Aorta (tissue), 5 donors: ENCODE measurements around the gene ABCA8. TPM values are rescaled to one million over a fixed set of nuclear protein-coding genes. Genes with fewer than 3 reads are reported as not detected.
"Not testable (repeated sequence)": the region's sequence is repeated elsewhere in the genome, so short reads cannot be mapped to it uniquely, and the experiment has no call there.

Experiments used
- ATAC-seq: fragments of 200-7000 bp; cut with Tn5 transposase; one replicate; pipeline ENCODE4 v1.9.1; 2022; ENCODE audit warnings: moderate library complexity; ENCODE audit not compliant: low FRiP score
- DNase-seq, 2 donors: peaks; one replicate each; pipeline ENCODE4 v3.0.0-alpha.2; 2020
- H3K27ac ChIP-seq, 2 donors: one replicate each; pipeline ENCODE4 v1.5.1; 2013; ENCODE audit warnings: low read length in 2 of 2, mild to moderate bottlenecking in 2 of 2, moderate library complexity in 2 of 2, control low read depth in 1 of 2, inconsistent platforms in 1 of 2, low read depth in 1 of 2
- H3K27me3 ChIP-seq, 2 donors: one replicate each; pipeline ENCODE4 v1.6.1; 2013; ENCODE audit warnings: control low read depth in 1 of 2, low read length in 1 of 2, mild to moderate bottlenecking in 1 of 2, moderate library complexity in 1 of 2; ENCODE audit not compliant: insufficient read depth in 2 of 2, control insufficient read depth in 1 of 2
- H3K36me3 ChIP-seq, 2 donors: one replicate each; pipeline ENCODE4 v1.6.1; 2013; ENCODE audit warnings: control low read depth in 1 of 2, low read length in 1 of 2, mild to moderate bottlenecking in 1 of 2; ENCODE audit not compliant: insufficient read depth in 2 of 2, control insufficient read depth in 1 of 2
- H3K4me1 ChIP-seq, 2 donors: one replicate each; pipeline ENCODE4 v1.6.1; 2013; ENCODE audit warnings: low read length in 2 of 2, control low read depth in 1 of 2, mild to moderate bottlenecking in 1 of 2, moderate library complexity in 1 of 2; ENCODE audit not compliant: insufficient read depth in 2 of 2, control insufficient read depth in 1 of 2
- H3K4me3 ChIP-seq, 2 donors: one replicate each; pipeline ENCODE4 v1.5.1; 2013; ENCODE audit warnings: low read length in 2 of 2, control low read depth in 1 of 2, mild to moderate bottlenecking in 1 of 2
- H3K9me3 ChIP-seq: one replicate; pipeline ENCODE4 v1.6.1; 2013; ENCODE audit warnings: mild to moderate bottlenecking, low read length; ENCODE audit not compliant: control insufficient read depth
- WGBS, 2 donors: extraction: QIAGEN DNeasy Blood & Tissue Kit; methylation state at CpG; one replicate each; pipeline ENCODE4 v1.1.7; 2013; 5-methylcytosine and 5-hydroxymethylcytosine counted together
- intact Hi-C, 2 donors: fragments of 100-400 bp; cut with DNase I; formaldehyde crosslinking; loops; one replicate each; pipeline versions ENCODE4 v1.14.2 to v1.15.0; 2022
- long read RNA-seq, 2 donors: library from polyadenylated mRNA; unstranded; transcript quantifications; one replicate each; pipeline ENCODE4 v2.0.0, GENCODE V29; 2020 to 2021
- polyA plus RNA-seq, 2 donors: library from polyadenylated mRNA; stranded (reverse); fragments of 200-250 nt; gene quantifications; one replicate each; pipeline ENCODE4 v1.2.3, GENCODE V29; 2013
- total RNA-seq, 2 donors: library from RNA; stranded (reverse); fragmentation: NEBNext Ultra II Directional; extraction: Animal tissue kit (Norgen Biotek cat#: 25700); gene quantifications; one replicate each; pipeline ENCODE4 v1.2.1, GENCODE V29; 2021
- donor health status: healthy with polysubstance abuse.
- donor health status: Bipolar disorder and iron deficiency.
- donor health status: DM: no; HTN: no; CAD: no.
- donor health status: DM: no; HTN: no; CAD: no.
- donor health status: DM: yes; HTN: yes; CAD: no.

Gene ABCA8, protein sequence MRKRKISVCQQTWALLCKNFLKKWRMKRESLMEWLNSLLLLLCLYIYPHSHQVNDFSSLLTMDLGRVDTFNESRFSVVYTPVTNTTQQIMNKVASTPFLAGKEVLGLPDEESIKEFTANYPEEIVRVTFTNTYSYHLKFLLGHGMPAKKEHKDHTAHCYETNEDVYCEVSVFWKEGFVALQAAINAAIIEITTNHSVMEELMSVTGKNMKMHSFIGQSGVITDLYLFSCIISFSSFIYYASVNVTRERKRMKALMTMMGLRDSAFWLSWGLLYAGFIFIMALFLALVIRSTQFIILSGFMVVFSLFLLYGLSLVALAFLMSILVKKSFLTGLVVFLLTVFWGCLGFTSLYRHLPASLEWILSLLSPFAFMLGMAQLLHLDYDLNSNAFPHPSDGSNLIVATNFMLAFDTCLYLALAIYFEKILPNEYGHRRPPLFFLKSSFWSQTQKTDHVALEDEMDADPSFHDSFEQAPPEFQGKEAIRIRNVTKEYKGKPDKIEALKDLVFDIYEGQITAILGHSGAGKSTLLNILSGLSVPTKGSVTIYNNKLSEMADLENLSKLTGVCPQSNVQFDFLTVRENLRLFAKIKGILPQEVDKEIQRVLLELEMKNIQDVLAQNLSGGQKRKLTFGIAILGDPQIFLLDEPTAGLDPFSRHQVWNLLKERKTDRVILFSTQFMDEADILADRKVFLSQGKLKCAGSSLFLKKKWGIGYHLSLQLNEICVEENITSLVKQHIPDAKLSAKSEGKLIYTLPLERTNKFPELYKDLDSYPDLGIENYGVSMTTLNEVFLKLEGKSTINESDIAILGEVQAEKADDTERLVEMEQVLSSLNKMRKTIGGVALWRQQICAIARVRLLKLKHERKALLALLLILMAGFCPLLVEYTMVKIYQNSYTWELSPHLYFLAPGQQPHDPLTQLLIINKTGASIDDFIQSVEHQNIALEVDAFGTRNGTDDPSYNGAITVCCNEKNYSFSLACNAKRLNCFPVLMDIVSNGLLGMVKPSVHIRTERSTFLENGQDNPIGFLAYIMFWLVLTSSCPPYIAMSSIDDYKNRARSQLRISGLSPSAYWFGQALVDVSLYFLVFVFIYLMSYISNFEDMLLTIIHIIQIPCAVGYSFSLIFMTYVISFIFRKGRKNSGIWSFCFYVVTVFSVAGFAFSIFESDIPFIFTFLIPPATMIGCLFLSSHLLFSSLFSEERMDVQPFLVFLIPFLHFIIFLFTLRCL (N-terminal part only)
- total RNA-seq (100 to 1,000 TPM in 1 of 2 donors, 10 to 100 TPM in 1; 50.8 to 292 TPM), polyA plus RNA-seq (10 to 100 TPM in 1 of 2 donors, under 1 TPM in 1; 0.88 to 66.2 TPM)
- long read RNA-seq, donor 1, partial matches to known transcripts = 15 of 15 reads
- long read RNA-seq, donor 1, other reads (novel, unspliced or antisense) = 0 of 15 reads
- long read RNA-seq, donor 2, partial matches to known transcripts = 26 of 53 reads
- long read RNA-seq, donor 2, other reads (novel, unspliced or antisense) = 21 of 53 reads

DNA sequence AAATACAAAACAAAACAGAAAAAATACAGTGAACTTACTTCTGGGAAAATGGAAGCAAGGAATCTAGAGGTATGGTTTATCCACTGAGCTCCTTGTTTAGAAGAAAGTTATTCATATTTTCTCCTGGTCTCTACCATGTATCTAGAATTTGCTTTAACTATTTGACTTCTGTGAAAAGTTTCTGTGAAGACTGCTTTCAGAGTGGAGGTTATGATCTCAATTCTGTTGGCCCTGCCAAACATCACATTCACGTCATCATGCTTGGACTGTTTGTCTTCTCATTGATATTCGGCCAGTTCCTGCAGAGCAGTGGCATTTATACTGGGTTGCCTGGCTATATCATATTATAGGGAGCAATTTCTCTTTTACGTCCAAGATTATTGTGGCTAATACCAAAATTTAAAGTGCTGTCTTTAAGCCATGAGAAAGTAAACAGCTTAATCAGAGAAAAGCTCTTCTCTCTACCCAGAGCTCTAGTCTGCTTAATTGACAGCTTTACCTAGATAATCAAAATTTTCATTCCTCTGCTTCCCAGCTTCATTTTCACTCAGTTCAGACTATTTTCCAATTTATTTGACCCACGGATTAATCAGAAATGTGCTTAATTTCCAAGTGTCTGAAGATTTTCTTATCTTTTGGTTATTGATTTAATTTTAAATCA, at the start of gene ABCA8:
ABCA8 (minus strand) TSS at position 212 of the 661 bp plus-strand sequence. CDS start 13,358 bp downstream, outside the sequence.
- intact Hi-C loops = no loop called here
- no peak for DNase-seq
- Histone ChIP-seq H3K4me1 (no peaks in the 10 kb centered on the region), H3K36me3 (no peaks in the 10 kb centered on the region), H3K9me3 (no peaks in the 10 kb centered on the region), H3K27me3 (no peaks in the 10 kb centered on the region), H3K27ac (no peak within 1 kb of the TSS), H3K4me3 (no peak within 1 kb of the TSS)
- peak; percentile 82 for ATAC-seq
- 9 to 12% methylated on average over 4 of the region's 4 CpGs for WGBS, 2 donors

DNA sequence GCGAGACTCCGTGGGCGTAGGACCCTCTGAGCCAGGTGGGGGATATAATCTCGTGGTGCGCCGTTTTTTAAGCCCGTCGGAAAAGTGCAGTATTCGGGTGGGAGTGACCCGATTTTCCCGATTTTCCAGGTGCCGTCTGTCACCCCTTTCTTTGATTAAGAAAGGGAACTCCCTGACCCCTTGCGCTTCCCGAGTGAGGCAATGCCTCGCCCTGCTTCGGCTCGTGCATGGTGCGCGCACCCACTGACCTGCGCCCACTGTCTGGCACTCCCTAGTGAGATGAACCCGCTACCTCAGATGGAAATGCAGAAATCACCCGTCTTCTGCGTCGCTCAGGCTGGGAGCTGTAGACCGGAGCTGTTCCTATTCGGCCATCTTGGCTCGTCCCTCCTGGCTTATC, 49.6 kb upstream of the ABCA8 start:
- DNase-seq, ATAC-seq, H3K36me3 ChIP-seq, H3K9me3 ChIP-seq, H3K4me3 ChIP-seq, intact Hi-C loops, H3K4me1 ChIP-seq, H3K27ac ChIP-seq, H3K27me3 ChIP-seq: not testable (repeated sequence)
- WGBS, 2 donors = 88 to 93% methylated on average over 14 to 24 of the region's 27 CpGs

DNA sequence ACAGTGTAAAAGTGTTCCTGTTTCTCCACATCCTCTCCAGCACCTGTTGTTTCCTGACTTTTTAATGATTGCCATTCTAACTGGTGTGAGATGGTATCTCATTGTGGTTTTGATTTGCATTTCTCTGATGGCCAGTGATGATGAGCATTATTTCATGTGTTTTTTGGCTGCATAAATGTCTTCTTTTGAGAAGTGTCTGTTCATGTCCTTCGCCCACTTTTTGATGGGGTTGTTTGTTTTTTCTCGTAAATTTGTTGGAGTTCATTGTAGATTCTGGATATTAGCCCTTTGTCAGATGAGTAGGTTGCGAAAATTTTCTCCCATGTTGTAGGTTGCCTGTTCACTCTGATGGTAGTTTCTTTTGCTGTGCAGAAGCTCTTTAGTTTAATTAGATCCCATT, 44.6 kb upstream of the ABCA8 start:
- 69 to 86% methylated on average over 3 of the region's 3 CpGs for WGBS, 2 donors
- H3K27ac ChIP-seq, ATAC-seq, H3K4me3 ChIP-seq, DNase-seq, H3K36me3 ChIP-seq, H3K4me1 ChIP-seq, H3K9me3 ChIP-seq, H3K27me3 ChIP-seq, intact Hi-C loops: not testable (repeated sequence)

DNA sequence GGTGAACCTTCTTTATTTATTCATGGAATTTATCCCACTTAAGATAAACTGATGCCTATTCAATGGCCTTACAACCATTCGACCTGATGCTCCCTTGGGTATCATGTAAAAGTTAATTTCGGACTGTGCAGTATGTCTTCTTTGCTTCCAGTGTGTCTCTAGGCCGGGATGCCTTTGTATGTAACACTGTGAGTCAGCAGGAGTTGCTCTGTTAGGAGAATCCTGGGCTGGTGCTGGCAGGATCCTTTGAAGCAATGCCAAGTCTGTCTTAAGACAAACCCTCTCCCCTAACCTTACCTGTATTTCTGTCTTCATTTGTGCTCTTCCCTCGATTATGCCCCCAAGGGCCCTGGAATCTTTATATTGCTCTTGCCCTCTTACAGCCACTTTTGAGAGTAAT, 37.9 kb upstream of the ABCA8 start:
- Histone ChIP-seq H3K27me3 (no peaks in the 10 kb centered on the region), H3K4me3 (no peak overlapping the region), H3K27ac (no peak overlapping the region), H3K9me3 (no peaks in the 10 kb centered on the region), H3K4me1 (no peaks in the 10 kb centered on the region), H3K36me3 (no peaks in the 10 kb centered on the region)
- DNase-seq (no peak), ATAC-seq (no peak)
- WGBS, 2 donors = 60 to 65% methylated on average over 4 of the region's 4 CpGs
- intact Hi-C loops = no loop called here

DNA sequence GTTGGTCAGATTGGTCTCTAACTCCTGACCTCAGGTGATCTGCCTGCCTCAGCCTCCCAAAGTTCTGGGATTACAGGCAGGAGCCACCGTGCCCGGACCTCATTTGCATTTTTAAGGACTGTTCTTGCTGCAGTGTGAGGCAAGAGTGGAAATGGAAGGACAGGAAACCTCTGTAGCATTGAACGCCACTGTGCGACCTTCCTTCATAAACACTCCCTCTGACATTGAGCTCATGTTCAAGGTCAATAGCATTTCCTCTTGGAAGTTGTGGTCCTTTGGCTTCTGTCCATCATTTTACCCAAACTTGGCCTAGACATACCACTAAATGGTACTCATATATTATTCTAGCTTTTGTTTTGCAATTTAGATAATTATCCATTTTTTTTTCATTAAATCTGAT, 32.8 kb upstream of the ABCA8 start:
- intact Hi-C loops = no loop called here
- H3K4me3 ChIP-seq = no peak overlapping the region
- DNase-seq (no peak), ATAC-seq (no peak)
- no peak overlapping the region for H3K27ac ChIP-seq
- no peaks in the 10 kb centered on the region for H3K9me3 ChIP-seq
- no peaks in the 10 kb centered on the region for H3K4me1 ChIP-seq
- no peaks in the 10 kb centered on the region for H3K36me3 ChIP-seq
- WGBS, 2 donors = 83 to 85% methylated on average over 4 of the region's 4 CpGs
- no peaks in the 10 kb centered on the region for H3K27me3 ChIP-seq

DNA sequence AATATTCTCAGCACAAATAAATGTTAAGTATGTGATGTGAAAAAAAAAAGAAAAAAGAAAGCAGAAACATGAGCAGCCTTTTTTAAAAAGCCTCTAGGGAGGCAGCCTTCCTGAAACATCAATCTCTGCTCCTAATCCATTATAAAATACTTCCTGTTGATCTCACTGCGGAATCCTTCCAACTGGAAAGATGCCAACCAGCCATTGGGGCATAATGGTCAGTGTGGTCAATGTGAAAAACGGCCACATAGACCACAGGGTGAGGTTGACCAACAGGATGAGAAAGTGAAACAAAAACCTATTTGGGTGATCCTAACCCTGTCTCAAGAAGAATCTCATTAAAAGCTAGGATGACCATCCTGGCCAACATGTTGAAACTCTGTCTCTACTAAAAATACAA, 26.1 kb upstream of the ABCA8 start:
- peak in 1 of 2 donors; percentile 80 for DNase-seq
- 3 to 5% methylated on average over 2 of the region's 2 CpGs for WGBS, 2 donors
- Histone ChIP-seq H3K27me3 (no peaks in the 10 kb centered on the region), H3K9me3 (no peaks in the 10 kb centered on the region), H3K4me1 (no peaks in the 10 kb centered on the region), H3K4me3 (no peak overlapping the region), H3K36me3 (no peaks in the 10 kb centered on the region), H3K27ac (no peak overlapping the region)
- peak; percentile 64 for ATAC-seq
- intact Hi-C loops = no loop called here

DNA sequence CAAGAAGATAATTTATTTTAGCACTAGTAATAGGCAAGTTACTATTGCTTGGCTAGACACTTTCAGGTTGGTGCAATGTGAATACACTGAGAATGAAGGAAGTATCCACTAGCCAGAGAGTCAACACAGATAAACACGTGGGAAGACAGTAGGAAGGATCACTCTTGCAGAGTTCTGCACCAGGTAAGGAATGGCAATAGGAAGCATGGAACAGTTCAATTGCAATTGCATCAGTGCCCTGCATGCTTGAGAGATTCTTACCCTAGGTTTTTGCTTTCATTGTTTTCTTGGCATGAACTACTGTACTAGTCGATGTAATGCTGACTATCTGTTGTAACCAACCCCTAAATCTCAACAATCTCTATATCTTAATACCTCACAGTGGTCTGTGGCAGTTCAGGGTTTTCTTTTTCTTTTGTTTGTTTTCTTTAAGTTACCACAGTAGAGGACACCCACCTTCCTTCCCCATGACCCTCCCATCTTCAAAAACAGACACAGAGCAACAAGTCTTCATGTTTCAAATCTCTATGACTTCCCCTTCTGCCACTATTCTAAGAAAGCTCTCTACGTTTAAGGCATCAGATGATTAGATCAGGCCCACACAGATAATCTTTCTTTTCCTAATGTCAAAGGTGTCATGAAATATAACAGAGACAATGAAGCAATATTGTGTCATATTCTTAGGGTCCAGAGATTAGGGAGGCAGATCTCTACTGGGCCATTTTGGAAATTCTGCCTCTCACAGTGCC, 18.1 kb upstream of the ABCA8 start:
- no peak overlapping the region for H3K27ac ChIP-seq
- no peaks in the 10 kb centered on the region for H3K36me3 ChIP-seq
- DNase-seq (no peak), ATAC-seq (no peak)
- no peak overlapping the region for H3K4me3 ChIP-seq
- H3K27me3 ChIP-seq = no peaks in the 10 kb centered on the region
- 48 to 54% methylated on average over 3 of the region's 3 CpGs for WGBS, 2 donors
- H3K9me3 ChIP-seq = no peaks in the 10 kb centered on the region
- intact Hi-C loops = loop anchor here (5.0 kb wide), 1 partner anchor 196 kb away; no protein-coding TSS in a partner anchor
- no peaks in the 10 kb centered on the region for H3K4me1 ChIP-seq
